ENCODE results near the gene EPB42.
"Not testable (repeated sequence)": the region's sequence is repeated elsewhere in the genome, so short reads cannot be mapped to it uniquely, and the experiment has no call there.

Gene EPB42

GRCh38 chr15:43212299-43212698, 8.5 kb downstream of the EPB42 start:
- no peak for DNase-seq (ENCODE audit: low read depth)

- DNase-seq (ENCODE audit: low read depth): no peak
Measured at GRCh38 chr15:43211224-43211735, 9.5 kb downstream of the EPB42 start.

GRCh38 chr15:43210807-43211206, 10.0 kb downstream of the EPB42 start:
- DNase-seq (ENCODE audit: low read depth): no peak

- no peak for DNase-seq (ENCODE audit: low read depth)
Measured at GRCh38 chr15:43210172-43210745, 10.6 kb downstream of the EPB42 start.

- DNase-seq (ENCODE audit: low read depth): no peak
Measured at GRCh38 chr15:43209059-43209824, 11.6 kb downstream of the EPB42 start.

- no peak for DNase-seq (ENCODE audit: low read depth)
Measured at GRCh38 chr15:43208052-43209002, 12.5 kb downstream of the EPB42 start.

GRCh38 chr15:43207024-43207423, 13.8 kb downstream of the EPB42 start:
- no peak for DNase-seq (ENCODE audit: low read depth)

- no peak for DNase-seq (ENCODE audit: low read depth)
Measured at GRCh38 chr15:43206054-43206453, 14.8 kb downstream of the EPB42 start.

- DNase-seq (ENCODE audit: low read depth): peak; percentile 17
Measured at GRCh38 chr15:43204016-43204901, 16.6 kb downstream of the EPB42 start.

GRCh38 chr15:43199945-43200488, 20.8 kb downstream of the EPB42 start:
- DNase-seq (ENCODE audit: low read depth): no peak

GRCh38 chr15:43198992-43199391, 21.8 kb downstream of the EPB42 start:
- DNase-seq (ENCODE audit: low read depth): no peak

- not testable (repeated sequence) for DNase-seq (ENCODE audit: low read depth)
Measured at GRCh38 chr15:43198556-43198955, 22.3 kb downstream of the EPB42 start.

GRCh38 chr15:43197773-43198172, 23.0 kb downstream of the EPB42 start:
- DNase-seq (ENCODE audit: low read depth): not testable (repeated sequence)

- no peak for DNase-seq (ENCODE audit: low read depth)
Measured at GRCh38 chr15:43196760-43197548, 23.9 kb downstream of the EPB42 start.

- no peak for DNase-seq (ENCODE audit: low read depth)
Measured at GRCh38 chr15:43194795-43195194, 26.0 kb downstream of the EPB42 start.

- no peak for DNase-seq (ENCODE audit: low read depth)
Measured at GRCh38 chr15:43193710-43194109, 27.1 kb downstream of the EPB42 start.

GRCh38 chr15:43190178-43190577, 30.6 kb downstream of the EPB42 start:
- DNase-seq (ENCODE audit: low read depth): no peak

- DNase-seq (ENCODE audit: low read depth): no peak
Measured at GRCh38 chr15:43189296-43189695, 31.5 kb downstream of the EPB42 start.

- no peak for DNase-seq (ENCODE audit: low read depth)
Measured at GRCh38 chr15:43187544-43188155, 33.2 kb downstream of the EPB42 start.

- DNase-seq (ENCODE audit: low read depth): no peak
Measured at GRCh38 chr15:43186003-43186353, 34.8 kb downstream of the EPB42 start.

All from T follicular helper cell (primary cell).